K562 (cell line): ENCODE measurements around the gene RCC2. TPM values are rescaled to one million over a fixed set of nuclear protein-coding genes. Genes with fewer than 3 reads are reported as not detected.
A peak's percentile ranks its signal among the peaks of the same experiment; 100 is the strongest.

ENCODE experiments used
- CBX3 ChIP-seq, 2 experiments: IDR thresholded peaks; 1 replicate in 1 of 2; 2 replicates in 1 of 2; pipeline ENCODE4 v1.6.1; 2012; ENCODE audit warnings: inconsistent platforms in 2 of 2, low read length in 2 of 2, borderline replicate concordance in 1 of 2, control low read depth in 1 of 2
- CHD1 ChIP-seq: fragments of 200-600 bp; sonication (generic); IDR thresholded peaks from one replicate; pipeline ENCODE4 v1.6.1; 2012; ENCODE audit warnings: mild to moderate bottlenecking, moderate library complexity, low read length, inconsistent platforms
- IFI16 ChIP-seq: fragments of 250-450 bp; sonication (Bioruptor Pico); IDR thresholded peaks from 2 replicates; pipeline ENCODE4 v2.1.2; 2022; ENCODE audit warnings: mild to moderate bottlenecking, inconsistent platforms
- IRF2 ChIP-seq: sonication (generic); formaldehyde crosslinking; IDR thresholded peaks from 2 replicates; pipeline ENCODE4 v1.8.1; 2022; ENCODE audit warnings: mild to moderate bottlenecking, missing genetic modification reagents
- MCM7 ChIP-seq, 2 experiments: fragments of 450-650 bp; IDR thresholded peaks; 2 replicates each; pipeline ENCODE4 v1.6.1; 2016 to 2018
- MLLT1 ChIP-seq, 2 experiments: fragments of 450-650 bp; IDR thresholded peaks; 2 replicates each; pipeline ENCODE4 v1.6.1; 2016
- NKRF ChIP-seq: fragments of 450-650 bp; IDR thresholded peaks from 2 replicates; pipeline ENCODE4 v1.6.1; 2016; ENCODE audit warnings: borderline replicate concordance
- PHF21A ChIP-seq: fragments of 450-650 bp; IDR thresholded peaks from 2 replicates; pipeline ENCODE4 v1.6.1; 2017; ENCODE audit warnings: low read depth, borderline replicate concordance
- RAD51 ChIP-seq: fragments of 450-650 bp; IDR thresholded peaks from 2 replicates; pipeline ENCODE4 v1.7.1; 2016; ENCODE audit warnings: low read depth, mild to moderate bottlenecking, borderline replicate concordance
- RBFOX2 ChIP-seq: fragments of 200-400 bp; formaldehyde crosslinking; IDR thresholded peaks from 2 replicates; pipeline ENCODE4 v1.6.1; 2017; ENCODE audit warnings: low read depth, mild to moderate bottlenecking, low read length, moderate library complexity
- SMAD1 ChIP-seq: fragments of 150-350 bp; IDR thresholded peaks from 2 replicates; pipeline ENCODE4 v1.6.1; 2014; ENCODE audit warnings: low read length, low read depth; ENCODE audit not compliant: partially characterized antibody
- TEAD1 ChIP-seq, 2 experiments: fragments of 450-650 bp in 1 of 2; sonication (generic) in 1 of 2; formaldehyde crosslinking; IDR thresholded peaks; 2 replicates each; pipeline versions ENCODE4 v1.4.0 to v1.8.0; 2020 to 2022; ENCODE audit warnings: mild to moderate bottlenecking in 2 of 2, missing genetic modification reagents in 1 of 2
- ZNF224 ChIP-seq: sonication (generic); formaldehyde crosslinking; IDR thresholded peaks from 2 replicates; pipeline ENCODE4 v1.8.0; 2022; ENCODE audit warnings: mild to moderate bottlenecking, missing genetic modification reagents
- polyA plus RNA-seq, 8 experiments: library from polyadenylated mRNA; depleted of rRNA in 4 of 8; stranded (reverse) in 5 of 8; unstranded in 3 of 8; fragments of >200 nt; fragmentation: Nextera tagmentation in 2 of 8; fragmentation: Illumina TruSeq in 1 of 8; extraction: Ambion mirVana in 2 of 8; extraction: Trizol in 1 of 8; gene quantifications; 2 replicates each; pipeline versions ENCODE4 v1.2.1 to v1.2.3, GENCODE V29; 2011 to 2014; ENCODE audit warnings: inconsistent platforms in 1 of 8, missing spikeins in 1 of 8
- total RNA-seq, 7 experiments: library from RNA; depleted of rRNA in 6 of 7; stranded (reverse); fragments of >200 nt in 6 of 7; fragmentation: Illumina TruSeq in 2 of 7; extraction: Trizol in 2 of 7; gene quantifications; 2 replicates each; pipeline versions ENCODE4 v1.2.1 to v1.2.3, GENCODE V29; 2011 to 2021; ENCODE audit warnings: low replicate concordance in 1 of 7
- TF ChIP-seq, protein P1 (sequence below): fragments of 450-650 bp; IDR thresholded peaks from 2 replicates; pipeline ENCODE4 v1.6.1; 2016; ENCODE audit warnings: missing biosample characterization, missing genetic modification characterization
- TF ChIP-seq, protein P2 (sequence below), 2 experiments: IDR thresholded peaks; 2 replicates each; pipeline ENCODE4 v1.6.1; 2011; ENCODE audit warnings: borderline replicate concordance in 1 of 2, control low read depth in 1 of 2, low read depth in 1 of 2, low read length in 1 of 2, mild to moderate bottlenecking in 1 of 2, mixed read lengths in 1 of 2, moderate library complexity in 1 of 2; ENCODE audit not compliant: insufficient read depth in 1 of 2, insufficient read length in 1 of 2, poor library complexity in 1 of 2, severe bottlenecking in 1 of 2; ENCODE audit errors: extremely low read depth in 1 of 2
- TF ChIP-seq, protein P3 (sequence below): fragments of 450-650 bp; formaldehyde crosslinking; IDR thresholded peaks from 2 replicates; pipeline ENCODE4 v1.4.0; 2020; ENCODE audit warnings: mild to moderate bottlenecking, mixed read lengths

The RCC2 gene
- total and polyA plus RNA-seq, 9 of the 15 experiments (the other 6 are each of a cell fraction or from before 2014, with no cell fraction given): 31.8 to 292 (median 116) TPM

GRCh38 chr1:17440827-17441168 is 1.3 kb upstream of the RCC2 start (continued):
- TF ChIP-seq, protein P1, sequence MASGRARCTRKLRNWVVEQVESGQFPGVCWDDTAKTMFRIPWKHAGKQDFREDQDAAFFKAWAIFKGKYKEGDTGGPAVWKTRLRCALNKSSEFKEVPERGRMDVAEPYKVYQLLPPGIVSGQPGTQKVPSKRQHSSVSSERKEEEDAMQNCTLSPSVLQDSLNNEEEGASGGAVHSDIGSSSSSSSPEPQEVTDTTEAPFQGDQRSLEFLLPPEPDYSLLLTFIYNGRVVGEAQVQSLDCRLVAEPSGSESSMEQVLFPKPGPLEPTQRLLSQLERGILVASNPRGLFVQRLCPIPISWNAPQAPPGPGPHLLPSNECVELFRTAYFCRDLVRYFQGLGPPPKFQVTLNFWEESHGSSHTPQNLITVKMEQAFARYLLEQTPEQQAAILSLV: no peak
- TF ChIP-seq PHF21A: no peak
- TF ChIP-seq SMAD1: no peak
- peak; percentile 18 for TF ChIP-seq CHD1
- no peak for TF ChIP-seq IRF2 (CRISPR knock-in tag)
- TF ChIP-seq, protein P2, sequence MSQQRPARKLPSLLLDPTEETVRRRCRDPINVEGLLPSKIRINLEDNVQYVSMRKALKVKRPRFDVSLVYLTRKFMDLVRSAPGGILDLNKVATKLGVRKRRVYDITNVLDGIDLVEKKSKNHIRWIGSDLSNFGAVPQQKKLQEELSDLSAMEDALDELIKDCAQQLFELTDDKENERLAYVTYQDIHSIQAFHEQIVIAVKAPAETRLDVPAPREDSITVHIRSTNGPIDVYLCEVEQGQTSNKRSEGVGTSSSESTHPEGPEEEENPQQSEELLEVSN (IDR thresholded peaks at IDR 0.05; ENCODE audit: borderline replicate concordance in 1 of 2, extremely low read depth in 1 of 2, insufficient read depth in 1 of 2, insufficient read length in 1 of 2, low read depth in 1 of 2, low read length in 1 of 2, poor library complexity in 1 of 2, severe bottlenecking in 1 of 2): no peak
- TF ChIP-seq MLLT1 (IDR thresholded peaks at IDR 0.05): peak in 1 of 2 experiments; percentile 67; a peak in 1 of 4 replicates
- no peak for TF ChIP-seq IFI16
- TF ChIP-seq MCM7 (IDR thresholded peaks at IDR 0.05): no peak
- 0 out of 4 replicates have a peak, but pooled peaks of 1 of the 2 experiments have one; percentile 11 for TF ChIP-seq TEAD1 (CRISPR knock-in tag; IDR thresholded peaks at IDR 0.05)
- 0 out of 2 replicates have a peak, but pooled peaks have one; percentile 39 for TF ChIP-seq NKRF
- no peak for TF ChIP-seq ZNF224 (CRISPR knock-in tag)
- TF ChIP-seq CBX3 (IDR thresholded peaks at IDR 0.05; ENCODE audit: borderline replicate concordance in 1 of 2, low read length in 2 of 2): no peak
- TF ChIP-seq, protein P3, sequence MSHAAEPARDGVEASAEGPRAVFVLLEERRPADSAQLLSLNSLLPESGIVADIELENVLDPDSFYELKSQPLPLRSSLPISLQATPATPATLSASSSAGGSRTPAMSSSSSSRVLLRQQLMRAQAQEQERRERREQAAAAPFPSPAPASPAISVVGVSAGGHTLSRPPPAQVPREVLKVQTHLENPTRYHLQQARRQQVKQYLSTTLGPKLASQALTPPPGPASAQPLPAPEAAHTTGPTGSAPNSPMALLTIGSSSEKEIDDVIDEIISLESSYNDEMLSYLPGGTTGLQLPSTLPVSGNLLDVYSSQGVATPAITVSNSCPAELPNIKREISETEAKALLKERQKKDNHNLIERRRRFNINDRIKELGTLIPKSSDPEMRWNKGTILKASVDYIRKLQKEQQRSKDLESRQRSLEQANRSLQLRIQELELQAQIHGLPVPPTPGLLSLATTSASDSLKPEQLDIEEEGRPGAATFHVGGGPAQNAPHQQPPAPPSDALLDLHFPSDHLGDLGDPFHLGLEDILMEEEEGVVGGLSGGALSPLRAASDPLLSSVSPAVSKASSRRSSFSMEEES (CRISPR knock-in tag): no peak
- TF ChIP-seq RBFOX2: peak; percentile 58
- TF ChIP-seq RAD51: no peak
- TF ChIP-seq, all 486 proteins: peak for 18
